GM12801 (cell line): ENCODE data around the gene CASP5.
"Not testable (repeated sequence)": the region's sequence is repeated elsewhere in the genome, so short reads cannot be mapped to it uniquely, and the experiment has no call there.

ENCODE experiments used
- TF ChIP-seq, protein P1 (sequence below): IDR thresholded peaks from one replicate; pipeline ENCODE4 v1.5.1; 2011; ENCODE audit warnings: control low read depth; ENCODE audit not compliant: insufficient read length; ENCODE audit errors: extremely low read depth

CASP5 gene

DNA sequence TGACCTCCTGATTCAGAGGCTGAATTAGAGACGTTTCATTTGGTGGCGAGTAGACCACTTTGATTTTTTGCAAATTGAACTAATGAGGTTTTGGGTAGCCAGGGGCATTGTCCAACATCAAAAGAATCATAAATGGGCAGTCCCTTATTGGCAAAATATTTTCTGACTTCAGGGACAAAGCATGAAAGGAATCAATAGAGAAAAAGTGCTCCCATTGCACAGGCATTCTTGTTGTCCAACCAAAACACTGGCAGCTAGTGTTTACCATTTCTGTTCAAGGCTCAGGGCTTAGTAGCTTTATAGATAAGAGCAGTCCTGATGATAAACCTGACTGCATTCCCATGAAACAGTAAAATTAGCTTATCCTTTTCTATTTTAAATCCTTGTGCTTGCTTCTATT lies 28.6 kb upstream of the CASP5 start:
- TF ChIP-seq, protein P1, sequence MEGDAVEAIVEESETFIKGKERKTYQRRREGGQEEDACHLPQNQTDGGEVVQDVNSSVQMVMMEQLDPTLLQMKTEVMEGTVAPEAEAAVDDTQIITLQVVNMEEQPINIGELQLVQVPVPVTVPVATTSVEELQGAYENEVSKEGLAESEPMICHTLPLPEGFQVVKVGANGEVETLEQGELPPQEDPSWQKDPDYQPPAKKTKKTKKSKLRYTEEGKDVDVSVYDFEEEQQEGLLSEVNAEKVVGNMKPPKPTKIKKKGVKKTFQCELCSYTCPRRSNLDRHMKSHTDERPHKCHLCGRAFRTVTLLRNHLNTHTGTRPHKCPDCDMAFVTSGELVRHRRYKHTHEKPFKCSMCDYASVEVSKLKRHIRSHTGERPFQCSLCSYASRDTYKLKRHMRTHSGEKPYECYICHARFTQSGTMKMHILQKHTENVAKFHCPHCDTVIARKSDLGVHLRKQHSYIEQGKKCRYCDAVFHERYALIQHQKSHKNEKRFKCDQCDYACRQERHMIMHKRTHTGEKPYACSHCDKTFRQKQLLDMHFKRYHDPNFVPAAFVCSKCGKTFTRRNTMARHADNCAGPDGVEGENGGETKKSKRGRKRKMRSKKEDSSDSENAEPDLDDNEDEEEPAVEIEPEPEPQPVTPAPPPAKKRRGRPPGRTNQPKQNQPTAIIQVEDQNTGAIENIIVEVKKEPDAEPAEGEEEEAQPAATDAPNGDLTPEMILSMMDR, result no peak

DNA sequence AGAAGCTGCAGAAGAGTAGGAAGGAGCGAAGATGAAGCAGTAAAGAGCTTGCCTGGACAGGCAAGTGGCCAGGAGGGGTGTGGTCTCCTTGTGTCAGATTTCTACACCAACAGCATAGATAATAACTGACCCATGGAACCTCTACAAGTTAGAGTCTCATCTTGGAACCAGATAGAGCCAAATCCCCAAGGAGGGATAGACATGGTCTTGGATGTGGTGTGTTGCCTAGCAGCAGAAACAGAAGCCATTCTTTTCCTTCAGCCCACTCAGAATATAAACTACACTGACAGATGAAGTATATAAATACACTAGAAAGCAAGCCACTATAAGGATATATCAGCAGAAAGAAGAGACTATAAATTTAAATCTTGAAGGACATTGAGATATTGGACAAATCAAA lies 26.5 kb upstream of the CASP5 start:
- TF ChIP-seq, protein P1, result no peak

DNA sequence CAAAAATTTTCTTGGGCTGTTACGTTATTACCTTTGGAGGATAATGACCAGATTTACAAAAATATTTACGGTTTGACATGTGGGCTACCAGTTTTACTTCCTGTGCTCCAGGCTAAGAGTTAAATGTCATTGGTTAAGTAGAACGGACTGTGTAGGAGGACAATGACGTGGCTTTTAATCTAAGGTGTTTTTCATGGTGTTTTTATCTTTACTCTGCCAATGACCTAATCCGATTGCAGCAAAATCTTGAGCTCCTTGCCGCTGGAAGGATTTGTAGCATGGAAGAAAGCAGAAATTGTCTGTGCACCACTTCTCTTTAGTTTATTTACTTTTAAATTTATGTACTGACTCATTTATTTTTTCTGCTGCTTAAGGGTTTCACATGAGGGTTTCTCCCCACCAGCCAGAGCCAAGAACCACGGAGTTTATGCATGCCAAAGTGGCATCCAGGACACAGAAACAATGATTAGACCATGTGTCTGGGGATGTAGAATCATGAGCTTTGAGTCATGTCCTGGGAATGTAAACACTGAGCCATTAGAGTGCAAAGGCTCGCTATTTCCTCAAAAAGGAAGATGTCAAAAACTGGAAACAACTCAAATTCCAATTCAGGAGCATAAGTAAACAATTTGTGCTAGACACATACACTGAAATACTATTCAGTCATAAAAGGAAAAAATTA lies 24.1 kb upstream of the CASP5 start:
- TF ChIP-seq, protein P1, result no peak

DNA sequence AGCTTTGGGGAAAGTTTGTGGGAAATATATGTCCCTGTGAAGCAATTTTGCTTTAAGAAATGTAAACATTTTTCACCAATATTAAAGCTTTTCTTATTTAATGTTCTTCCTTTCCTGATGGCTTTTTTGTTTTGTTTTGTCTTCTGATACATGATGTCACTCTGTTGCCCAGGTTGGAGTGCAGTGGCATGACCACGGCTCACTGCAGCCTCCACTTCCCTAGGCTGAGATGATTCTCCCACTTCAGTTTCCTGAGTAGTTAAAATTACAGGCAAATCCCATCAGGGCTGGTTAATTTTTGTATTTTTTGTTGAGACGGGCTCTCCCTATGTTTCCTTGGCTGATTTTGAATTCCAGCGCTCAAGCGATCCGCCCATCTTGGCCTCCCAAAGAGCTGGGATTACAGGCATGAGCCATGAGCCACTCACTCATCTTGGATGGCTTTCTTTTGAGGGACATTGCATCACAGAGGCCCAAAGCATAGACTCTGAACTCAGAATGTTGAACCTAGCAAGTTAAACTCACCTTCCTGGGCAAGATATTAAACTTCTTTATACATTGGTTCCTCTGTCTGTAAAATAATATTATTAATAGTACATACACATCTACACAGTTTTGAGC lies 22.8 kb upstream of the CASP5 start:
- TF ChIP-seq, protein P1, result no peak

DNA sequence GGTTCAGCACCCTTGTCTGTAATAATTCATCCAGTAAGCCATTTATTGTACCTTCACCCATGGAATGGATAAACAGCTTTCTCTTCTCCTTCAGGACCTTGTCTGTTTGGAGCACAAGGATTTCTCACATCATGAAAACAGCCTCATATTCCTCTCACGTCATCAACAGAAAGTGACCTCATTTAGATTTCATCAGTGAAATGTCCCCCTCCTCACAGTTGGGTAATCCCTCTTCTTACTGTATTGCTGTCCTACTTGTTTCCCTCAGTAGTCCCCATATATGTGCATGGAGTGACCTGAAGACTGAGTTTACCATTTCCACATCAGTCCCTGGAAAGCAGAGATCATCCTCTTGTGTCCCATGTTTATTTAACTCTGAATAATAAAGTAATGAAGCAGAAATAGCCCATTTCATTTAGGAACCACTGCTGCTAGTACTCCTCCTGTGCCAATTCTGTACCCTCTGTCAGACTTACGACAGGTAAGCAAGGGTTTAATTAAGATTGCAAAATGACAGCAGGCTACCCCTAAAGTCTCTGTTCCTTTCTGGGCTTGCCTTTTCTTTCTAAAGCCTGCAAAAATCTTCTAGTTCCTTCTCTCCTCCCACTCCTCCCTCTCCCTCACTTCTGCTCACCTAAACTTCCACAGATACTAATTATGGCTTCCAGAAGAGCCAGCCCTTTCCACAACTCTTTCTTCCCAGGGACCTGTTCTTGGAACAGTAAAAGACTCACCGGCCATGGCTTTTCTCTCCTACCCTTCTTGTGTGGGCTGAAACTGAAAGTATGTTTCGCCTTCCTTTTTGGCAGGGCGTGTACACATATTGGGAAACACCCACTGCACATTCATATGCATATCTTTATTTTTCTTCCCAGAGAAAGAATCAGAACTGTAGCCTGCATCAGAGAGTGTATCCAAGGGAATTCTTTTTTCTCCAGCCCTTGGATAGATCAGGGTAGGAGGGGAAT lies 21.9 kb upstream of the CASP5 start, which contains the start of gene CARD16:
TSS of gene CARD16 (minus strand) at position 779 of the 968 bp plus-strand sequence. CDS start at position 741, 38 bp downstream.
- TF ChIP-seq, protein P1, result not testable (repeated sequence)

DNA sequence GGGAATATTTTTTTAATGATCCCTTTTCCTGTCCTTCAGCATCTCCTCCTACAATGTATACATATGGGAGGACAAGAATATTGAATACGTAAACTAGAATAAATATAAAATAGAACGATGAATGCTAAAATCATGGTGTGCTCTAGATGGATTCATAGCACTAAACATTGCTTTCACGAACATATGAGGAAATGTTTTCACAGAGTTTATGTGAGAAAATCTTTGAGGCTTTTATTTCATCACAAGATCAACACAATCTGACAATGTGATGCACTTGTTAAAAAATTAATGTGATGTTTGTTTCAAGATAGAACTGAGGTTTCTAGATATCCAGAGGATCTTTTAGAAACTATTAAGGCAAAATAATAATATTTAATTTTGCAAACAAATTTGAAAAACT lies 19.2 kb upstream of the CASP5 start:
- TF ChIP-seq, protein P1, result no peak

DNA sequence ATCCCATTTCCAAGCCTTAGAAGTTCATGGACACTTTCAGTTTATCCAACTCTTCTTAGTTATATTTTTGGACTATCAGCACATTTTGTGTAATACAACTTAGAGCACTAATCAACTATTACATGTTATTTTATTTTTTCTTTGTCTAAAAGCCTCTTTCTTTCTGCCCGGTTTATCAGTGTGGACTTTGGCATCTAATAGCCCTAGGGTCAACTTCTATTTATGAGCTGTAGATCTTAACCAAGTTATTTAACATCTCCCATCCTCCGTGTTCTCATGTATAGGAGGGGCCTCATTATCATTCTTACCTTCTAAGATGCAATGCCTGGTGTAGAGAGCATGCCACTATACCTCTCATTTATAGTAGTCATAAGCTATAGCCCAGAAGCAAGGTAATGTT lies 17.7 kb upstream of the CASP5 start:
- TF ChIP-seq, protein P1, result no peak
